IPS-15b (cell line): Measurements from ENCODE around the gene SEMA4C.

Source experiments
- H3K27me3 ChIP-seq: one replicate; pipeline ENCODE4 v1.6.1; 2013; ENCODE audit warnings: low read length; ENCODE audit not compliant: control insufficient read depth, insufficient read depth
- H3K36me3 ChIP-seq: one replicate; pipeline ENCODE4 v1.6.1; 2013; ENCODE audit warnings: low read length; ENCODE audit not compliant: control insufficient read depth, insufficient read depth
- H3K4me1 ChIP-seq: one replicate; pipeline ENCODE4 v1.6.1; 2013; ENCODE audit warnings: mild to moderate bottlenecking, low read length; ENCODE audit not compliant: control insufficient read depth, insufficient read depth
- H3K4me3 ChIP-seq: one replicate; pipeline ENCODE4 v1.5.1; 2013; ENCODE audit warnings: low read depth, low read length
- H3K9ac ChIP-seq: one replicate; pipeline ENCODE4 v1.6.1; 2013; ENCODE audit warnings: low read depth, mild to moderate bottlenecking, low read length
- H3K9me3 ChIP-seq: one replicate; pipeline ENCODE4 v1.6.1; 2013; ENCODE audit warnings: mild to moderate bottlenecking, low read length; ENCODE audit not compliant: control insufficient read depth, insufficient read depth

SEMA4C gene

GRCh38 chr2:96839875-96840850 lies 29.7 kb downstream of the SEMA4C start:
- no peak overlapping the region for H3K4me3 ChIP-seq
- no peak overlapping the region for H3K9ac ChIP-seq
- H3K9me3 ChIP-seq: no peaks in the 10 kb centered on the region
- no peaks in the 10 kb centered on the region for H3K27me3 ChIP-seq
- H3K4me1 ChIP-seq: no peaks in the 10 kb centered on the region
- peaks cover 14% of the 10 kb centered on the region for H3K36me3 ChIP-seq

- no peaks in the 10 kb centered on the region for H3K4me1 ChIP-seq
- no peaks in the 10 kb centered on the region for H3K27me3 ChIP-seq
- H3K4me3 ChIP-seq: no peak overlapping the region
- no peak overlapping the region for H3K9ac ChIP-seq
- peaks cover 14% of the 10 kb centered on the region for H3K36me3 ChIP-seq
- H3K9me3 ChIP-seq: no peaks in the 10 kb centered on the region
Observed at GRCh38 chr2:96839293-96839874, 30.5 kb downstream of the SEMA4C start.

- Histone ChIP-seq H3K9me3 (no peaks in the 10 kb centered on the region), H3K4me1 (no peaks in the 10 kb centered on the region), H3K9ac (no peak overlapping the region), H3K36me3 (peaks cover 14% of the 10 kb centered on the region), H3K27me3 (no peaks in the 10 kb centered on the region), H3K4me3 (no peak overlapping the region)
Observed at GRCh38 chr2:96838345-96839292, 31.3 kb downstream of the SEMA4C start.

GRCh38 chr2:96837575-96837974 lies 32.3 kb downstream of the SEMA4C start:
- Histone ChIP-seq H3K4me3 (no peak overlapping the region), H3K4me1 (peaks cover 4% of the 10 kb centered on the region), H3K36me3 (peaks cover 14% of the 10 kb centered on the region), H3K9me3 (no peaks in the 10 kb centered on the region), H3K27me3 (no peaks in the 10 kb centered on the region), H3K9ac (no peak overlapping the region)

- H3K9me3 ChIP-seq: no peaks in the 10 kb centered on the region
- H3K9ac ChIP-seq: no peak overlapping the region
- no peak overlapping the region for H3K4me3 ChIP-seq
- H3K36me3 ChIP-seq: peaks cover 14% of the 10 kb centered on the region
- H3K4me1 ChIP-seq: peaks cover 7% of the 10 kb centered on the region
- no peaks in the 10 kb centered on the region for H3K27me3 ChIP-seq
Observed at GRCh38 chr2:96835830-96836229, 34.0 kb downstream of the SEMA4C start.

GRCh38 chr2:96832754-96833507 lies 36.9 kb downstream of the SEMA4C start:
- Histone ChIP-seq H3K4me3 (peak overlapping the region; percentile 6), H3K27me3 (no peaks in the 10 kb centered on the region), H3K4me1 (peaks cover 7% of the 10 kb centered on the region), H3K9me3 (no peaks in the 10 kb centered on the region), H3K36me3 (peaks cover 21% of the 10 kb centered on the region), H3K9ac (no peak overlapping the region)

- H3K9ac ChIP-seq: no peak overlapping the region
- H3K36me3 ChIP-seq: peaks cover 22% of the 10 kb centered on the region
Observed at GRCh38 chr2:96832408-96832753, 37.5 kb downstream of the SEMA4C start.

GRCh38 chr2:96831679-96832078 lies 38.2 kb downstream of the SEMA4C start:
- H3K9ac ChIP-seq: no peak overlapping the region
- H3K4me3 ChIP-seq: no peak overlapping the region
- no peaks in the 10 kb centered on the region for H3K9me3 ChIP-seq
- H3K27me3 ChIP-seq: no peaks in the 10 kb centered on the region
- H3K4me1 ChIP-seq: peaks cover 7% of the 10 kb centered on the region
- H3K36me3 ChIP-seq: peaks cover 27% of the 10 kb centered on the region

More at GRCh38 chr2:96832408-96832753, 37.5 kb downstream of the SEMA4C start:
- Histone ChIP-seq H3K27me3 (no peaks in the 10 kb centered on the region), H3K4me3 (peak overlapping the region; percentile 6), H3K9me3 (no peaks in the 10 kb centered on the region), H3K4me1 (peaks cover 7% of the 10 kb centered on the region)

GRCh38 chr2:96830044-96830562 lies 39.8 kb downstream of the SEMA4C start:
- H3K27me3 ChIP-seq: no peaks in the 10 kb centered on the region
- H3K36me3 ChIP-seq: peaks cover 40% of the 10 kb centered on the region

GRCh38 chr2:96828874-96829273 lies 41.0 kb downstream of the SEMA4C start:
- Histone ChIP-seq H3K9ac (no peak overlapping the region), H3K4me3 (no peak overlapping the region), H3K4me1 (peaks cover 7% of the 10 kb centered on the region), H3K9me3 (no peaks in the 10 kb centered on the region), H3K36me3 (peaks cover 42% of the 10 kb centered on the region), H3K27me3 (no peaks in the 10 kb centered on the region)

More at GRCh38 chr2:96830044-96830562, 39.8 kb downstream of the SEMA4C start:
- Histone ChIP-seq H3K9me3 (no peaks in the 10 kb centered on the region), H3K9ac (no peak overlapping the region), H3K4me1 (peaks cover 7% of the 10 kb centered on the region), H3K4me3 (no peak overlapping the region)
